ENCODE measurements around the gene PIWIL1. TPM values are rescaled to one million over a fixed set of nuclear protein-coding genes. Genes with fewer than 3 reads are reported as not detected.

PIWIL1 gene
- total RNA-seq, 1 donor from 2014 or later: not detected

- Mint-ChIP-seq H3K27me3 (ENCODE audit: unreplicated experiment) (peaks cover 4% of the 10 kb centered on the region), H3K27ac (ENCODE audit: unreplicated experiment) (no peak overlapping the region), H3K9me3 (ENCODE audit: unreplicated experiment) (peaks cover 28% of the 10 kb centered on the region), H3K36me3 (ENCODE audit: low read depth, unreplicated experiment) (peaks cover 9% of the 10 kb centered on the region), H3K4me3 (ENCODE audit: unreplicated experiment) (no peak overlapping the region), H3K4me1 (ENCODE audit: unreplicated experiment) (no peaks in the 10 kb centered on the region)
- TF ChIP-seq, protein P1, sequence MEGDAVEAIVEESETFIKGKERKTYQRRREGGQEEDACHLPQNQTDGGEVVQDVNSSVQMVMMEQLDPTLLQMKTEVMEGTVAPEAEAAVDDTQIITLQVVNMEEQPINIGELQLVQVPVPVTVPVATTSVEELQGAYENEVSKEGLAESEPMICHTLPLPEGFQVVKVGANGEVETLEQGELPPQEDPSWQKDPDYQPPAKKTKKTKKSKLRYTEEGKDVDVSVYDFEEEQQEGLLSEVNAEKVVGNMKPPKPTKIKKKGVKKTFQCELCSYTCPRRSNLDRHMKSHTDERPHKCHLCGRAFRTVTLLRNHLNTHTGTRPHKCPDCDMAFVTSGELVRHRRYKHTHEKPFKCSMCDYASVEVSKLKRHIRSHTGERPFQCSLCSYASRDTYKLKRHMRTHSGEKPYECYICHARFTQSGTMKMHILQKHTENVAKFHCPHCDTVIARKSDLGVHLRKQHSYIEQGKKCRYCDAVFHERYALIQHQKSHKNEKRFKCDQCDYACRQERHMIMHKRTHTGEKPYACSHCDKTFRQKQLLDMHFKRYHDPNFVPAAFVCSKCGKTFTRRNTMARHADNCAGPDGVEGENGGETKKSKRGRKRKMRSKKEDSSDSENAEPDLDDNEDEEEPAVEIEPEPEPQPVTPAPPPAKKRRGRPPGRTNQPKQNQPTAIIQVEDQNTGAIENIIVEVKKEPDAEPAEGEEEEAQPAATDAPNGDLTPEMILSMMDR (IDR thresholded peaks at IDR 0.05; ENCODE audit: unreplicated experiment): no peak
- no peak for DNase-seq (ENCODE audit: low spot score)
Measured at GRCh38 chr12:130385193-130385592, 47.5 kb downstream of the PIWIL1 start.

DNA sequence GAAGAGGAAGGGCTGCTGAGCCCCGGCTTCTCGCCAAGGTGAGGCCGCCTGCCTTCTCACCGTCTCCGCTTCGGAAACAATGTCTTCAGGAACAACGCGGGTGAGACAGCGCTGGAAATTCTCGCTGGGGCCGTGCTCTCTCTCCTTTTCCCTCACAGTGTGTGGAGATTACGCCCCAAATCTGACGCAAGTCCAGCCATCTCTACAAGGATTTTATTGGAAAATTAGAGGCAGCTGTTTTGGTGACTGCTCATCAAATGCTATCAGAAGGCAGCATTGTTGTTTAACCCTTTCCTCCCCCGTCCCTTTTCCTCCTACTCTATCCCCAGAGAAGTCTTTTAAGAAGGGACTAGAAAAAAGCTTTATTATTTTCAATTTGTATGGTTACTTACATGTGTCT is 53.5 kb downstream of the PIWIL1 start:
- TF ChIP-seq, protein P1 (IDR thresholded peaks at IDR 0.05; ENCODE audit: unreplicated experiment): no peak
- Mint-ChIP-seq H3K9me3 (ENCODE audit: unreplicated experiment) (peaks cover 29% of the 10 kb centered on the region), H3K4me3 (ENCODE audit: unreplicated experiment) (no peak overlapping the region), H3K4me1 (ENCODE audit: unreplicated experiment) (no peaks in the 10 kb centered on the region), H3K27me3 (ENCODE audit: unreplicated experiment) (peaks cover 3% of the 10 kb centered on the region), H3K36me3 (ENCODE audit: low read depth, unreplicated experiment) (peaks cover 9% of the 10 kb centered on the region), H3K27ac (ENCODE audit: unreplicated experiment) (peak overlapping the region; percentile 65)
- DNase-seq (ENCODE audit: low spot score): no peak

- TF ChIP-seq, protein P1 (IDR thresholded peaks at IDR 0.05; ENCODE audit: unreplicated experiment): no peak
- Mint-ChIP-seq H3K9me3 (ENCODE audit: unreplicated experiment) (peaks cover 19% of the 10 kb centered on the region), H3K4me1 (ENCODE audit: unreplicated experiment) (no peaks in the 10 kb centered on the region), H3K4me3 (ENCODE audit: unreplicated experiment) (no peak overlapping the region), H3K27me3 (ENCODE audit: unreplicated experiment) (peaks cover 2% of the 10 kb centered on the region), H3K27ac (ENCODE audit: unreplicated experiment) (no peak overlapping the region), H3K36me3 (ENCODE audit: low read depth, unreplicated experiment) (no peaks in the 10 kb centered on the region)
- no peak for DNase-seq (ENCODE audit: low spot score)
Measured at GRCh38 chr12:130394906-130395305, 57.2 kb downstream of the PIWIL1 start.

GRCh38 chr12:130396667-130397066 is 59.0 kb downstream of the PIWIL1 start:
- peaks cover 17% of the 10 kb centered on the region for H3K9me3 Mint-ChIP-seq (ENCODE audit: unreplicated experiment)

GRCh38 chr12:130398100-130398848 is 60.6 kb downstream of the PIWIL1 start:
- Mint-ChIP-seq H3K27me3 (ENCODE audit: unreplicated experiment) (no peaks in the 10 kb centered on the region), H3K9me3 (ENCODE audit: unreplicated experiment) (peaks cover 14% of the 10 kb centered on the region)
- TF ChIP-seq, protein P1 (IDR thresholded peaks at IDR 0.05; ENCODE audit: unreplicated experiment): no peak

More at GRCh38 chr12:130396667-130397066, 59.0 kb downstream of the PIWIL1 start:
- H3K27me3 Mint-ChIP-seq (ENCODE audit: unreplicated experiment): no peaks in the 10 kb centered on the region
- DNase-seq (ENCODE audit: low spot score): no peak
- H3K4me1 Mint-ChIP-seq (ENCODE audit: unreplicated experiment): no peaks in the 10 kb centered on the region
- H3K36me3 Mint-ChIP-seq (ENCODE audit: low read depth, unreplicated experiment): no peaks in the 10 kb centered on the region
- TF ChIP-seq, protein P1 (IDR thresholded peaks at IDR 0.05; ENCODE audit: unreplicated experiment): no peak
- no peak overlapping the region for H3K27ac Mint-ChIP-seq (ENCODE audit: unreplicated experiment)
- H3K4me3 Mint-ChIP-seq (ENCODE audit: unreplicated experiment): no peak overlapping the region

More at GRCh38 chr12:130398100-130398848, 60.6 kb downstream of the PIWIL1 start:
- H3K27ac Mint-ChIP-seq (ENCODE audit: unreplicated experiment): no peak overlapping the region
- no peaks in the 10 kb centered on the region for H3K36me3 Mint-ChIP-seq (ENCODE audit: low read depth, unreplicated experiment)
- no peak for DNase-seq (ENCODE audit: low spot score)
- no peaks in the 10 kb centered on the region for H3K4me1 Mint-ChIP-seq (ENCODE audit: unreplicated experiment)
- H3K4me3 Mint-ChIP-seq (ENCODE audit: unreplicated experiment): no peak overlapping the region

All from endothelial cell (in vitro differentiated cells).